WTC11 (cell line): ENCODE data around the gene INPP4A. TPM values are rescaled to one million over a fixed set of nuclear protein-coding genes. Genes with fewer than 3 reads are reported as not detected.

Source experiments
- ATAC-seq: fragments of 200-7000 bp; cut with Tn5 transposase; 2 replicates; pipeline ENCODE4 v1.10.0; 2021; ENCODE audit warnings: mild to moderate bottlenecking, moderate library complexity
- CTCF ChIA-PET: fragments of 300-600 bp; sonication (Branson Sonifier 250); formaldehyde crosslinking; loops from one replicate; lab custom pipeline; 2021; ENCODE audit warnings: antibody characterized with exemption; lab: Charles Lee
- POLR2A ChIA-PET: fragments of 350-600 bp; sonication (Branson Sonifier 250); formaldehyde crosslinking; loops from one replicate; lab custom pipeline; 2021; ENCODE audit warnings: antibody characterized with exemption; lab: Charles Lee
- DNase-seq: peaks from one replicate; pipeline ENCODE4 v3.0.0; 2021; ENCODE audit warnings: low spot score
- H3K27ac Mint-ChIP-seq: 2 replicates; pipeline ENCODE4 v1.8.0; 2021; ENCODE audit warnings: mixed read lengths
- H3K27me3 Mint-ChIP-seq: 2 replicates; pipeline ENCODE4 v1.8.0; 2021; ENCODE audit warnings: low read depth, mild to moderate bottlenecking, moderate library complexity, mixed read lengths
- H3K36me3 Mint-ChIP-seq: 2 replicates; pipeline ENCODE4 v1.8.0; 2021; ENCODE audit warnings: mixed read lengths
- H3K4me1 Mint-ChIP-seq: 2 replicates; pipeline ENCODE4 v1.8.0; 2022; ENCODE audit warnings: mixed read lengths
- H3K4me3 Mint-ChIP-seq: 2 replicates; pipeline ENCODE4 v1.8.0; 2021; ENCODE audit warnings: mild to moderate bottlenecking, moderate library complexity, mixed read lengths
- H3K9me3 Mint-ChIP-seq: 2 replicates; pipeline ENCODE4 v1.8.0; 2021; ENCODE audit warnings: mixed read lengths
- ATF1 ChIP-seq: sonication (generic); formaldehyde crosslinking; IDR thresholded peaks from 2 replicates; pipeline ENCODE4 v1.8.1; 2023; ENCODE audit warnings: mild to moderate bottlenecking, moderate library complexity, missing genetic modification reagents
- FOXP4 ChIP-seq: sonication (generic); formaldehyde crosslinking; IDR thresholded peaks from 2 replicates; pipeline ENCODE4 v1.8.0; 2022; ENCODE audit warnings: mild to moderate bottlenecking, missing genetic modification reagents
- HMGA2 ChIP-seq: fragments of 250-450 bp; sonication (Bioruptor Pico); IDR thresholded peaks from 2 replicates; pipeline ENCODE4 v1.4.0; 2021; ENCODE audit warnings: mild to moderate bottlenecking, moderate library complexity
- IRF2 ChIP-seq: sonication (generic); formaldehyde crosslinking; IDR thresholded peaks from 2 replicates; pipeline ENCODE4 v1.8.0; 2022; ENCODE audit warnings: low read depth, missing genetic modification reagents, borderline replicate concordance
- MAX ChIP-seq: sonication (generic); formaldehyde crosslinking; IDR thresholded peaks from 2 replicates; pipeline ENCODE4 v1.8.0; 2022; ENCODE audit warnings: mild to moderate bottlenecking, missing genetic modification reagents
- MYBL2 ChIP-seq: sonication (generic); formaldehyde crosslinking; IDR thresholded peaks from 2 replicates; pipeline ENCODE4 v1.8.1; 2023; ENCODE audit warnings: mild to moderate bottlenecking, moderate library complexity, missing genetic modification reagents
- PRRX2 ChIP-seq: fragments of 250-450 bp; sonication (Bioruptor Pico); IDR thresholded peaks from 2 replicates; pipeline ENCODE4 v1.8.0; 2021; ENCODE audit warnings: mild to moderate bottlenecking
- SOX15 ChIP-seq: fragments of 250-450 bp; sonication (Bioruptor Pico); IDR thresholded peaks from 2 replicates; pipeline ENCODE4 v1.9.0; 2021; ENCODE audit warnings: mild to moderate bottlenecking
- TEAD4 ChIP-seq: sonication (generic); formaldehyde crosslinking; IDR thresholded peaks from 2 replicates; pipeline ENCODE4 v1.8.0; 2022; ENCODE audit warnings: mild to moderate bottlenecking, missing genetic modification reagents
- ZNF121 ChIP-seq: sonication (generic); formaldehyde crosslinking; IDR thresholded peaks from 2 replicates; pipeline ENCODE4 v1.8.0; 2023; ENCODE audit warnings: missing genetic modification reagents
- ZNF317 ChIP-seq: sonication (generic); formaldehyde crosslinking; IDR thresholded peaks from 2 replicates; pipeline ENCODE4 v1.8.1; 2023; ENCODE audit warnings: low read depth, mild to moderate bottlenecking, moderate library complexity, missing genetic modification reagents, borderline replicate concordance
- ZNF532 ChIP-seq: fragments of 250-450 bp; sonication (Bioruptor Pico); IDR thresholded peaks from 2 replicates; pipeline ENCODE4 v1.9.0; 2021; ENCODE audit warnings: mild to moderate bottlenecking, borderline replicate concordance
- ZSCAN18 ChIP-seq: fragments of 250-450 bp; sonication (Bioruptor Pico); IDR thresholded peaks from 2 replicates; pipeline ENCODE4 v2.1.2; 2022; ENCODE audit warnings: mild to moderate bottlenecking, moderate library complexity
- total RNA-seq: library from RNA; stranded (reverse); gene quantifications from 3 replicates; pipeline ENCODE4 v1.2.3, GENCODE V29; 2021
- TF ChIP-seq, protein P1 (sequence below): sonication (generic); formaldehyde crosslinking; IDR thresholded peaks from 2 replicates; pipeline ENCODE4 v1.8.1; 2023; ENCODE audit warnings: mild to moderate bottlenecking, missing genetic modification reagents, moderate library complexity

The INPP4A gene
- total RNA-seq, 1 experiment from 2014 or later, result 38.3 TPM

DNA sequence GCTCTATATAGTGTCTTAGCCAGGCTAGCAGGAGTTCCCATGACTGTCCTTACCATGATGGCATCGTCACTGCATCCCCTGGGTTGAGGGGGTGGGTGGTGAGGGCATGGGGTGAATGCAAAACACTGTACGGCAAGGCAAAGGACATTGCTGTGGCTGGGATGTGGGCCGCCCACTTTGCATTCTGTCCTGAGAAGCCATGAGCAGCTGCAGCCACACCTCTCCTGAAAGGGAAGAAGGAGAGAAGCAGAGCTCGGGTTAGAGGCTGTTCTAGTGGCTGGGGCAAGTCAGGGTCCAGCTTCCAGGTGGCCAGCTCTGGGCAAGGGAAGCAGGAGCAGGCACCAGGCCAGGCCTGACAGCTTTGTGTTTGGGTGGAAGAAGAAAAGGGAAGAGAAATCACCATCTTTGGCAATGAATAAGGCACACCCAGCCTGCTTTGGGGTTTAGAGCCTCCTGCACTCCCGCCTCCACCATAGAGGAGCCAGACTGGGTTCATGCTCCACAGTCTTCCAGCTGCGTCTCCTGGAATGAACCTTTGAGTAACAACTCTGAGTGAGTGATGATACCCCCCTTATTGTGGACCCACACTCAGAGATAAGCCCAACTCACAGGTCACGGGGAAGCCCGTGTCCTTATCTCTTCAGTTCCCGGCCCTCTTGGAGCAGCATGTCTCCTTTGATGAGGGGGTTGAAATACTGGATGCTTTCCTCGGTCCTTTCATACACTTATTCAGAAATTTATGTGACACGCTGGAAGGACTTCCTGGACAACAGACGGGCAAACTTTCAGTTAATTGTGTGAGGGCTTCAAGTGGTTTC is 63.4 kb downstream of the INPP4A start:
- peaks cover 27% of the 10 kb centered on the region for H3K4me1 Mint-ChIP-seq
- H3K27me3 Mint-ChIP-seq, result no peaks in the 10 kb centered on the region
- POLR2A ChIA-PET, result no interaction called here
- no peak overlapping the region for H3K27ac Mint-ChIP-seq
- H3K9me3 Mint-ChIP-seq, result no peaks in the 10 kb centered on the region
- TF ChIP-seq TEAD4 (CRISPR knock-in tag) (no peak), PRRX2 (no peak), ZNF532 (no peak), SOX15 (no peak), IRF2 (CRISPR knock-in tag) (no peak), ZNF121 (CRISPR knock-in tag) (no peak)
- TF ChIP-seq, protein P1, sequence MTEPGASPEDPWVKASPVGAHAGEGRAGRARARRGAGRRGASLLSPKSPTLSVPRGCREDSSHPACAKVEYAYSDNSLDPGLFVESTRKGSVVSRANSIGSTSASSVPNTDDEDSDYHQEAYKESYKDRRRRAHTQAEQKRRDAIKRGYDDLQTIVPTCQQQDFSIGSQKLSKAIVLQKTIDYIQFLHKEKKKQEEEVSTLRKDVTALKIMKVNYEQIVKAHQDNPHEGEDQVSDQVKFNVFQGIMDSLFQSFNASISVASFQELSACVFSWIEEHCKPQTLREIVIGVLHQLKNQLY (CRISPR knock-in tag), result no peak
- peaks cover 3% of the 10 kb centered on the region; the same call in 1 of the 2 replicates for H3K36me3 Mint-ChIP-seq
- DNase-seq (no peak), ATAC-seq (no peak)
- CTCF ChIA-PET, result interaction anchor here (0.5 to 1.2 kb wide), 2 partner anchors 21 to 146 kb away, joined by 4 to 6 read pairs; no protein-coding TSS in a partner anchor
- H3K4me3 Mint-ChIP-seq, result no peak overlapping the region

DNA sequence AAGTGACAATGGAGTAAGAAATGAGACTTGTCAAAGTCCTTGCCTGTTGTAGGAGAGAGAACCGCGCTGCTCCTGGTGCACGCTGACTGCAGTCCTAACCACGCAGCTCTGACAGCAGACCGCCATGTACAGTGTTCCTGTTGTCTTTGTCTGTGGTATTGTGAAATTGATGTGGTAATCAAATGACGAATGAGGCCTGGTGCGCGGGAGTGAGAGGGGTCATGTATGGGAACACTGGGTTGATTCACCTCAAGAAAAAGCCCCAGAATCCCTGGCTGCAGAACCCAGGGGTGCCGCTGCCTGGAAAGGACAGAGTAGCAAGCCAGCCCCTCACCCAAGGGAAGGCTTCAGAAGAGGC is 64.0 kb downstream of the INPP4A start:
- ChIA-PET POLR2A (no interaction called here), CTCF (no interaction called here)
- Mint-ChIP-seq H3K4me1 (peaks cover 27% of the 10 kb centered on the region), H3K9me3 (no peaks in the 10 kb centered on the region), H3K27me3 (no peaks in the 10 kb centered on the region), H3K36me3 (peaks cover 3% of the 10 kb centered on the region; the same call in 1 of the 2 replicates), H3K4me3 (no peak overlapping the region), H3K27ac (no peak overlapping the region)
- DNase-seq, result no peak
- no peak for TF ChIP-seq ATF1 (CRISPR knock-in tag)
- no peak for TF ChIP-seq ZSCAN18
- TF ChIP-seq ZNF317, result no peak
- TF ChIP-seq MAX (CRISPR knock-in tag), result no peak
- TF ChIP-seq FOXP4, result no peak
- TF ChIP-seq MYBL2 (CRISPR knock-in tag), result no peak
- no peak for TF ChIP-seq HMGA2 (CRISPR knock-in tag)
- ATAC-seq, result no peak
